ENCODE measurements around the gene KCNQ1.

The KCNQ1 gene

DNA sequence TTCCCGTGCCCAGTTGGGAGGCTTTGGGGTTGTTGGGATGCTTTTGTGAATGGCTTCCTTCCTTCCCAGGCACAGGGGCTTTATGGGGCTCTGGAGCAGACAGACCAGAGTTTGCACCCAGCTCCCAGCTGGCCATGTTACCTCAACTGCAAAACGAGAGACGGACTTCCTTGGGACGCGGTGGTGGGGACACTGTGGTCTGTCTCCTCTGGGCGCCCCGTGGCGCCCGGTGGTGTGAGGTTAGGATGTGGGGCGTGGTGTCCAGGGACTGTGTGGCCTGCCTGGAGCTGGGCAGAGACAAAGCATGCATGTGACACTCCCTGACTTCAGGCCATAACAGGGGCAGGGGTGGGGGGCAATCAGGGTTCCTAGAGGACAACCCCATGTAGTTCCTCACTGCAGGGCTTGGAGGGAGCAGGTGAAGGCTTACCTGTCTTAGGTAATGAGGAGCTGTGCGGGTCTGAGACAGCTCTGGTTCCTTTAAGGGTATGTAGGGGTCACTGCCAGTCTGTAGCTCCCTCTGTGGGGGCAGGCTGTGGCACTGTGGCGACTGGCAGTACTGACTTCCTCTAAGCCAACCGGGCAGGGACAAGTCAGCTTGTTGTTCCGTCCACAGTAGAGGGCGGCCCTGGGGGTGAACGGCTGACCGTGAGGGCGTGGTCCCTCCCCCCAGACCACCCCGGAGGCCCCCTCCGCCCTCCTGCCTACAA, 14.4 kb downstream of the KCNQ1 start:
- no peak overlapping the region for H3K4me3 ChIP-seq (ENCODE audit: low read depth, low read length)
- TF ChIP-seq, protein P1, sequence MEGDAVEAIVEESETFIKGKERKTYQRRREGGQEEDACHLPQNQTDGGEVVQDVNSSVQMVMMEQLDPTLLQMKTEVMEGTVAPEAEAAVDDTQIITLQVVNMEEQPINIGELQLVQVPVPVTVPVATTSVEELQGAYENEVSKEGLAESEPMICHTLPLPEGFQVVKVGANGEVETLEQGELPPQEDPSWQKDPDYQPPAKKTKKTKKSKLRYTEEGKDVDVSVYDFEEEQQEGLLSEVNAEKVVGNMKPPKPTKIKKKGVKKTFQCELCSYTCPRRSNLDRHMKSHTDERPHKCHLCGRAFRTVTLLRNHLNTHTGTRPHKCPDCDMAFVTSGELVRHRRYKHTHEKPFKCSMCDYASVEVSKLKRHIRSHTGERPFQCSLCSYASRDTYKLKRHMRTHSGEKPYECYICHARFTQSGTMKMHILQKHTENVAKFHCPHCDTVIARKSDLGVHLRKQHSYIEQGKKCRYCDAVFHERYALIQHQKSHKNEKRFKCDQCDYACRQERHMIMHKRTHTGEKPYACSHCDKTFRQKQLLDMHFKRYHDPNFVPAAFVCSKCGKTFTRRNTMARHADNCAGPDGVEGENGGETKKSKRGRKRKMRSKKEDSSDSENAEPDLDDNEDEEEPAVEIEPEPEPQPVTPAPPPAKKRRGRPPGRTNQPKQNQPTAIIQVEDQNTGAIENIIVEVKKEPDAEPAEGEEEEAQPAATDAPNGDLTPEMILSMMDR (IDR thresholded peaks at IDR 0.05; ENCODE audit: low read depth, low read length): no peak

DNA sequence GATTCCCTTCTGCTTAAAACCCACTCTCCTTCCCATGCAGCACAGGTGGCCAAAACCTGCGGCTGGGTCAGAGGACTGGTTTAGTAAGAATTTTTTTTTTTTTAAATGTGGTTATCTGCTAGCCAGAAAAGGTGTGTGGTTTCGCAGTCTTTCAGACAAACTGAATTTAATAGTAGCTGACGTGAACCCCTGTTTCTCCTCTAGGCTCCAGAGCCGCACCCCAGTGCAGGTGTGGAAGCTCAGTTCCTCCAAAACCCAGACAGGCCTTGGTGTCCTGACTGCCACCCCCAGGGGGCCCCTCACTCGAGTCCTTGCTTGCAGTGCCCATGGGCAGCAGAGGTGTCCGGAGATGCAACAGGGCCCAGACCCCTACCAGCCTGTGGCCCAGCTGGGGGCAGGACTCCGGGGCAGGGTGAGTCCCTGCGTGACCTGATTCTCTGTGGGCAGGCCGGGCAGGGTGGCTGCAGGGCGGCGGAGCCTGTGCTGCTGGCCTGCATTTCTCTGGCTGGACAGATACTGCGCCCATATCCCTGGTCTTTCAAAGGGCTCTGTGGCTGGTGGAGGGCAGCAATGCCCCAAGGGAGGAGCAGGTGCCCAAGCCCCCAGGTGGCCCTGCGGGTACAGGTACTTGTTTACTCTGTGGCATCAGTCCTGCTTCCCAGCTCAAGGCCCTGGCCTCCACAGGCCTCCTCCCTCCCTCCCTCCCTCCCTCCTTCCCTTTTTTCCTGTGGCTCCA, 15.2 kb downstream of the KCNQ1 start:
- H3K4me3 ChIP-seq (ENCODE audit: low read depth, low read length): no peak overlapping the region

DNA sequence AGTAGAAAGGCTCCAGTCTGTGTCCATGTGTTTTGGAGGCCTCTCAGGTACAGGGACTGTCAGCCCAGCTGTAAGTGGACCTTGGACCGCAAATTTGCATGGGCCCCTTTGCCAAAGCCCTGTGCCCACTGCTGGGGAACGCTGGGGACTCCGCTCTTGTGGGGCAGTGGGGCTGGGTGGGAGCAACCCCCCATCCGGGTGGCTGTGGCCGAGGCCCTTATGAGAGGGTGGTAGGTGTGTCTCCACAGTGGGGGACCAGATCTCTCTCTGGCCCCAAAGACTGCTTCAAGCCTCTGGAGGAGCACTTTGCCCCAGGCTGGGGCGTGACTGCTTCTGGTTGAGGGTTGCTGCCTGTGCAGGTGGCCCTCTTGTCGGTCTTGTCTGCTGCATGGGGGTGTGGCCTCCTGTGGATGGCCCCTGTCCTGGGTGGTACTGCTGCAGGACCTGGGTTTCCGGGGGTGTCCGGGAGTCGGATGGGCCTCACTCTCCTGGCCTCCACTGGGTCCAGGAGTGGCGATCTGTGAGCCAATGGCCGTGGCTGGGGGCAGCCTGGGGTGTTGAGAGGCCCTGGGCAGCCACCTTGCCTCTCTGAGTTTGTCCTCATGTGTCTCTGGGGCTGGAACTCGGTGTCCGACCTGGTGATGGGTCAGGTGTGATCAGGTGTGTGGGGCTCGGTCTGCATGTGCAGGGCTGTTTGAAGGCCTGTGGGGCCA, 15.9 kb downstream of the KCNQ1 start:
- TF ChIP-seq, protein P1 (IDR thresholded peaks at IDR 0.05; ENCODE audit: low read depth, low read length): no peak
- H3K4me3 ChIP-seq (ENCODE audit: low read depth, low read length): no peak overlapping the region

More for the DNA sequence above, 15.2 kb downstream of the KCNQ1 start:
- TF ChIP-seq, protein P1 (IDR thresholded peaks at IDR 0.05; ENCODE audit: low read depth, low read length): no peak

DNA sequence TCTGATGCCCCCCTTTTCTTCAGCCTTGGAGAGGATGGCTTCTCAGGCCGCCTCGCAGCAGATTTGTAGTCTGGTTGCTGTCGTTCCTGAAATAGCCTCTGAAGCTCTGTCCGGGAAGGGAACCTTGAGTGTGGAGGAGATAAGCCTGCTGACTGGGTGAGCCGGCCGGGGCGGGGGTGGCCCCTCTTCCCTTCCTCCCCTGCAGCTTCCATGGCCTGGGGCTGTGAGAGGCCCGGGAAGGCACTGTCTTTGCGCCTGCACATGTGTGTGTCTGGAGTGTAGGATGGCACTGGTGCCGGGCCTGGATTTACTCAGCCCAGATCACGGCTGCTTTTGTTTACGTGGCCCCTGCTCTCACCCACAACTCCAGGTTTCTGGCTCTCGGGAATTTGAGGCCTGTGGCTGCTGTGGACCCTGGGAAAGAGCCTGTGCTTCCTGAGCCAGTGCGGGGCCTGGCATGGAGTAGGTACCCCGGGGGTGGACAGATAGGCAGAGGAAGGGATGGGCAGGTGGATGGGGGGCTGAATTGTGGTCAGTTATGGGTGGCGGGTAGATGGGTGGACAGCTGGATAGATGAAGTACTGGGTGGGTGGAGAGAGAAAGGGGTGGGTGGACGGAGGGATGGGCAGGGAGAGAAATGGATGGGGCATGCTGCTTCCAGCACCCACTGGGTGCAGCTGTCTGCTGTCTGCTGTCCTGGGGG, 16.6 kb downstream of the KCNQ1 start:
- TF ChIP-seq, protein P1 (IDR thresholded peaks at IDR 0.05; ENCODE audit: low read depth, low read length): no peak

DNA sequence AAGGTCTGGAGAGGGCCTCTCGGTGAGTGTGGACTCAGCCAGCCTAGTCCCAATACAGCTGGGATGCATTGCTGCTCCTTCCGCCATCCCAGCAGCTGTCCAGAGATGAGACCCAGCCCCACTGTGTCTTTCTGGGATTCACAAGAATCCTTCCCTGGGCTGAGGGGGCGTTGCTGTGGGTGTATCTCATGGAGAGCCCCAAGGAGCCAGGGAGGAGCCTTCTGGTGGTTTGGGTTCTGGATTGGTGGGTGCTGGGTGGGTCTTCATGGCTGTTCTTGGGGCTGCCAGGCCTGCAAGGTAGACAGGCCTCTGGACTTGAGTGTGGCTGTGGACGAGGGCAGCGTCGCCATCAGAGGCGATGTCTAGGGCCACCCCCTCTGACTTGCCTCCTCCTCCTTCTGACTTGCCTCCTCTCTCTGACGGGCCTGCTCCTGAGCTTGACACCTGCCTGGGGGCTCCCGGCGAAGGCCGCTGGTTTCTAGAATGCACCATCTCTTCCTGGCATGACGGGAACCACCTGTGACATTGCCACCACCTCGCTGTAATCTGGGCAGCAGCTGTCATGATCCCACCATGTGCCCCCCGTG, 17.2 kb downstream of the KCNQ1 start:
- TF ChIP-seq, protein P1 (IDR thresholded peaks at IDR 0.05; ENCODE audit: low read depth, low read length): no peak
- no peak overlapping the region for H3K4me3 ChIP-seq (ENCODE audit: low read depth, low read length)

More for the DNA sequence above, 16.6 kb downstream of the KCNQ1 start:
- H3K4me3 ChIP-seq (ENCODE audit: low read depth, low read length): no peak overlapping the region

DNA sequence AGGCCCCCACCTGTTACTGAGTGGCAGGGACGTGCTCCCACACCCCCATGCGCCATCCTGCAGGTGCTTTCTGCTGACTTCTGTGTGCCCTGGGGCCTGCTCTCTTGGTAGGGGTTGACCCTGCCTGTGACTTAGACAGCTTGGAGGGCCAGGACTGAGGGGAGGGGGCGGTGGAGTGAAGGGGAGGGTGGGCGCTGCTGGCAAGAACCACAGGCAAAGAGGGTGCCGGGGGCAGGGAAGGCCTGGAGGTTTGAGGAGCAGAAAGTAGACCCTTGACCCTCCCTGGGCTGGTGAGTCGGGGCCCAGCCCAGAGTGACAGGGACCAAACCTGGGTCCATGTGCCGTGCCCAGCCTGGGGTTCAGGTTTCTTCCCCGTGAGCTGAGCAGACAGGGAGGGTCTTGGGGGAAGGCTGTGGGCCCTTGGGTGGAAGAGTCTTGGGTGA, 17.8 kb downstream of the KCNQ1 start:
- H3K4me3 ChIP-seq (ENCODE audit: low read depth, low read length): no peak overlapping the region
- TF ChIP-seq, protein P1 (IDR thresholded peaks at IDR 0.05; ENCODE audit: low read depth, low read length): no peak
